Measurements from ENCODE around the gene CDYL2. TPM values are rescaled to one million over a fixed set of nuclear protein-coding genes. Genes with fewer than 3 reads are reported as not detected.
A peak's percentile ranks its signal among the peaks of the same experiment; 100 is the strongest.

Gene CDYL2
- total RNA-seq, 2 donors from 2014 or later = 4.6 to 20.4 TPM

- no peak for ATAC-seq (ENCODE audit: insufficient number of reproducible peaks, low FRiP score, low read depth)
- Histone ChIP-seq H3K9me3 (no peaks in the 10 kb centered on the region), H3K4me1 (ENCODE audit: control insufficient read depth in 1 of 2, low read depth in 2 of 2) (peaks cover 0 to 4% of the 10 kb centered on the region in 2 donors), H3K27ac (no peak overlapping the region), H3K4me3 (peak overlapping the region; percentile 69), H3K27me3 (replicated peaks; ENCODE audit: insufficient read depth) (no peaks in the 10 kb centered on the region), H3K36me3 (no peaks in the 10 kb centered on the region)
- TF ChIP-seq CTCF (IDR thresholded peaks at IDR 0.05) = peak; percentile 12
- DNase-seq (ENCODE audit: low spot score) = no peak
Measured at GRCh38 chr16:80803339-80804055, 901 bp downstream of the CDYL2 start.

GRCh38 chr16:80802902-80803301 is 1.5 kb downstream of the CDYL2 start:
- peak overlapping the region; percentile 69 for H3K4me3 ChIP-seq
- no peak overlapping the region for H3K27ac ChIP-seq
- no peaks in the 10 kb centered on the region for H3K36me3 ChIP-seq
- DNase-seq (ENCODE audit: low spot score) = no peak
- H3K9me3 ChIP-seq = no peaks in the 10 kb centered on the region
- no peaks in the 10 kb centered on the region for H3K27me3 ChIP-seq (replicated peaks; ENCODE audit: insufficient read depth)
- no peak for TF ChIP-seq CTCF (IDR thresholded peaks at IDR 0.05)
- no peak for ATAC-seq (ENCODE audit: insufficient number of reproducible peaks, low FRiP score, low read depth)
- peaks cover 0 to 4% of the 10 kb centered on the region in 2 donors for H3K4me1 ChIP-seq (ENCODE audit: control insufficient read depth in 1 of 2, low read depth in 2 of 2)

GRCh38 chr16:80802138-80802537 is 2.3 kb downstream of the CDYL2 start:
- Histone ChIP-seq H3K27me3 (replicated peaks; ENCODE audit: insufficient read depth) (no peaks in the 10 kb centered on the region), H3K4me1 (ENCODE audit: control insufficient read depth in 1 of 2, low read depth in 2 of 2) (peaks cover 0 to 4% of the 10 kb centered on the region in 2 donors), H3K4me3 (no peak overlapping the region), H3K9me3 (no peaks in the 10 kb centered on the region), H3K36me3 (no peaks in the 10 kb centered on the region), H3K27ac (no peak overlapping the region)
- DNase-seq (ENCODE audit: low spot score) = no peak
- no peak for TF ChIP-seq CTCF (IDR thresholded peaks at IDR 0.05)
- ATAC-seq (ENCODE audit: insufficient number of reproducible peaks, low FRiP score, low read depth) = no peak

- no peaks in the 10 kb centered on the region for H3K36me3 ChIP-seq
- ATAC-seq (ENCODE audit: insufficient number of reproducible peaks, low FRiP score, low read depth) = no peak
- H3K4me3 ChIP-seq = no peak overlapping the region
- H3K27me3 ChIP-seq (replicated peaks; ENCODE audit: insufficient read depth) = no peaks in the 10 kb centered on the region
- no peak for TF ChIP-seq CTCF (IDR thresholded peaks at IDR 0.05)
- no peaks in the 10 kb centered on the region for H3K9me3 ChIP-seq
- DNase-seq (ENCODE audit: low spot score) = no peak
- no peak overlapping the region for H3K27ac ChIP-seq
- H3K4me1 ChIP-seq (ENCODE audit: control insufficient read depth in 1 of 2, low read depth in 2 of 2) = no peaks in the 10 kb centered on the region
Measured at GRCh38 chr16:80794071-80794470, 10.3 kb downstream of the CDYL2 start.

GRCh38 chr16:80792031-80792430 is 12.4 kb downstream of the CDYL2 start:
- H3K4me3 ChIP-seq = no peak overlapping the region
- H3K9me3 ChIP-seq = no peaks in the 10 kb centered on the region
- no peak for TF ChIP-seq CTCF (IDR thresholded peaks at IDR 0.05)
- no peaks in the 10 kb centered on the region for H3K36me3 ChIP-seq
- H3K27me3 ChIP-seq (replicated peaks; ENCODE audit: insufficient read depth) = no peaks in the 10 kb centered on the region
- no peak overlapping the region for H3K27ac ChIP-seq
- no peak for ATAC-seq (ENCODE audit: insufficient number of reproducible peaks, low FRiP score, low read depth)
- peaks cover 0 to 7% of the 10 kb centered on the region in 2 donors for H3K4me1 ChIP-seq (ENCODE audit: control insufficient read depth in 1 of 2, low read depth in 2 of 2)
- DNase-seq (ENCODE audit: low spot score) = no peak

Data from thoracic aorta (tissue), 2 donors.